Smooth muscle cell (in vitro differentiated cells): Measurements from ENCODE around the gene SATB1. TPM values are rescaled to one million over a fixed set of nuclear protein-coding genes. Genes with fewer than 3 reads are reported as not detected.
A peak's percentile ranks its signal among the peaks of the same experiment; 100 is the strongest.

ENCODE experiments used
- DNase-seq: peaks from one replicate; lab custom pipeline; 2025; ENCODE audit not compliant: unreplicated experiment; lab: John Stamatoyannopoulos, UW
- H2AFZ ChIP-seq: fragments of 200-600 bp; sonication (generic); 2 replicates; pipeline ENCODE4 v1.6.0; 2016; ENCODE audit warnings: antibody characterized with exemption, low read depth, mild to moderate bottlenecking
- H3F3A ChIP-seq: fragments of 200-600 bp; sonication (generic); 2 replicates; pipeline ENCODE4 v1.6.0; 2017; ENCODE audit warnings: antibody characterized with exemption, low read depth
- H3K27ac ChIP-seq: fragments of 200-600 bp; sonication (generic); 2 replicates; pipeline ENCODE4 v1.5.1; 2016; ENCODE audit warnings: low read depth, mild to moderate bottlenecking
- H3K27me3 ChIP-seq: fragments of 200-600 bp; sonication (generic); 2 replicates; pipeline ENCODE4 v1.6.1; 2016; ENCODE audit warnings: low read depth, mild to moderate bottlenecking
- H3K36me3 ChIP-seq: fragments of 200-600 bp; sonication (generic); 2 replicates; pipeline ENCODE4 v1.5.1; 2016; ENCODE audit warnings: low read depth
- H3K4me1 ChIP-seq: fragments of 200-600 bp; sonication (generic); 2 replicates; pipeline ENCODE4 v1.5.1; 2016; ENCODE audit warnings: low read depth
- H3K4me2 ChIP-seq: fragments of 200-600 bp; sonication (generic); 2 replicates; pipeline ENCODE4 v1.6.0; 2016; ENCODE audit warnings: mild to moderate bottlenecking
- H3K4me3 ChIP-seq: fragments of 200-600 bp; sonication (generic); 2 replicates; pipeline ENCODE4 v1.5.1; 2016; ENCODE audit warnings: mild to moderate bottlenecking
- H3K79me2 ChIP-seq: fragments of 200-600 bp; sonication (generic); 2 replicates; pipeline ENCODE4 v1.6.0; 2016; ENCODE audit warnings: low read depth, mild to moderate bottlenecking
- H3K9ac ChIP-seq: fragments of 200-600 bp; sonication (generic); 2 replicates; pipeline ENCODE4 v1.6.0; 2016; ENCODE audit warnings: low read depth
- H3K9me3 ChIP-seq: fragments of 200-600 bp; sonication (generic); replicated peaks from 2 replicates; pipeline ENCODE4 v1.5.1; 2016; ENCODE audit warnings: low read depth
- H4K20me1 ChIP-seq: fragments of 200-600 bp; sonication (generic); 2 replicates; pipeline ENCODE4 v1.6.0; 2016; ENCODE audit warnings: low read depth
- CTCF ChIP-seq: fragments of 200-600 bp; sonication (generic); IDR thresholded peaks from 2 replicates; pipeline ENCODE4 v1.5.1; 2017; ENCODE audit warnings: borderline replicate concordance, mild to moderate bottlenecking, antibody characterized with exemption; ENCODE audit not compliant: insufficient read depth, poor library complexity, severe bottlenecking
- WGBS: methylation state at CpG from one replicate; pipeline ENCODE4 v1.1.7; 2016; ENCODE audit warnings: low lambda C conversion rate; 5-methylcytosine and 5-hydroxymethylcytosine counted together
- polyA plus RNA-seq: library from polyadenylated mRNA; unstranded; fragments of >200 nt; fragmentation: Nextera tagmentation; extraction: Ambion mirVana; gene quantifications from 2 replicates; pipeline ENCODE4 v1.2.1, GENCODE V29; 2016
- total RNA-seq: library from RNA; depleted of rRNA; stranded (reverse); fragments of >200 nt; gene quantifications from 2 replicates; pipeline ENCODE4 v1.2.3, GENCODE V29; 2014

Gene SATB1
- total and polyA plus RNA-seq, 2 experiments from 2014 or later: 4.1 to 9.3 TPM

- no peak overlapping the region for H3K4me2 ChIP-seq
- DNase-seq: no peak
- no peaks in the 10 kb centered on the region for H3K9me3 ChIP-seq
- no peak overlapping the region for H3K9ac ChIP-seq
- H3K27me3 ChIP-seq: peaks cover 61% of the 10 kb centered on the region
- no peak for TF ChIP-seq CTCF
- H3K79me2 ChIP-seq: no peaks in the 10 kb centered on the region
- peaks cover 20% of the 10 kb centered on the region for H3K4me1 ChIP-seq
- H3K27ac ChIP-seq: no peak overlapping the region
- 31% methylated on average over 7 of the region's 7 CpGs for WGBS
- H3K36me3 ChIP-seq: no peaks in the 10 kb centered on the region
- no peaks in the 10 kb centered on the region for H4K20me1 ChIP-seq
- H3F3A ChIP-seq: no peaks in the 10 kb centered on the region
- H2AFZ ChIP-seq: no peak overlapping the region
- peak overlapping the region; percentile 57 for H3K4me3 ChIP-seq
These were observed 21.1 kb upstream of the SATB1 start for GRCh38 chr3:18446149-18446825.

GRCh38 chr3:18445401-18446148, 20.4 kb upstream of the SATB1 start:
- Histone ChIP-seq H3K4me3 (peak overlapping the region; percentile 57), H3F3A (no peaks in the 10 kb centered on the region), H4K20me1 (no peaks in the 10 kb centered on the region), H3K9me3 (no peaks in the 10 kb centered on the region), H3K27me3 (peaks cover 68% of the 10 kb centered on the region), H3K4me2 (peak overlapping the region; percentile 86), H2AFZ (no peak overlapping the region), H3K4me1 (peaks cover 20% of the 10 kb centered on the region), H3K79me2 (no peaks in the 10 kb centered on the region), H3K36me3 (no peaks in the 10 kb centered on the region), H3K27ac (no peak overlapping the region), H3K9ac (no peak overlapping the region)
- no peak for DNase-seq
- no peak for TF ChIP-seq CTCF
- WGBS: 6% methylated on average over 19 of the region's 33 CpGs

- Histone ChIP-seq H4K20me1 (no peaks in the 10 kb centered on the region), H3K4me3 (peak overlapping the region; percentile 57), H3K27me3 (peaks cover 75% of the 10 kb centered on the region), H3K4me2 (peak overlapping the region; percentile 86), H3F3A (no peaks in the 10 kb centered on the region), H3K27ac (no peak overlapping the region), H3K4me1 (peaks cover 20% of the 10 kb centered on the region), H3K79me2 (no peaks in the 10 kb centered on the region), H3K9me3 (no peaks in the 10 kb centered on the region), H3K36me3 (no peaks in the 10 kb centered on the region), H3K9ac (no peak overlapping the region), H2AFZ (peak overlapping the region; percentile 91)
- TF ChIP-seq CTCF: peak; percentile 26
- DNase-seq: no peak
- WGBS: under 1% methylated on average over 60 of the region's 113 CpGs
These were observed 19.7 kb upstream of the SATB1 start for GRCh38 chr3:18444595-18445400.
